Tibial nerve (tissue), 4 donors: ENCODE results near the gene NUP214. TPM values are rescaled to one million over a fixed set of nuclear protein-coding genes. Genes with fewer than 3 reads are reported as not detected.

Experiments
- DNase-seq, 2 donors: peaks; one replicate each; pipeline ENCODE4 v3.0.0-alpha.2; 2019; ENCODE audit warnings: low spot score in 2 of 2
- H3K27ac ChIP-seq, 4 donors: fragments of 200-600 bp; sonication (generic) in 3 of 4; one replicate each; pipeline ENCODE4 v1.5.1; 2017 to 2019; ENCODE audit warnings: mild to moderate bottlenecking in 1 of 4
- H3K27me3 ChIP-seq, 2 donors: fragments of 200-600 bp; sonication (generic) in 1 of 2; one replicate each; pipeline versions ENCODE4 v1.5.1 to v1.6.0; 2017 to 2019
- H3K36me3 ChIP-seq, 3 donors: fragments of 200-600 bp; sonication (generic); one replicate each; pipeline ENCODE4 v1.5.1; 2018 to 2019
- H3K4me1 ChIP-seq, 4 donors: fragments of 200-600 bp; sonication (generic) in 3 of 4; one replicate each; pipeline ENCODE4 v1.5.1; 2017 to 2019
- H3K4me3 ChIP-seq, 4 donors: fragments of 200-600 bp; sonication (generic) in 3 of 4; one replicate each; pipeline ENCODE4 v1.5.1; 2017 to 2019; ENCODE audit warnings: mild to moderate bottlenecking in 1 of 4, moderate library complexity in 1 of 4
- H3K9me3 ChIP-seq, 4 donors: fragments of 200-600 bp; sonication (generic) in 3 of 4; one replicate each; pipeline ENCODE4 v1.5.1; 2017 to 2019
- CTCF ChIP-seq, 5 experiments: fragments of 200-600 bp in 3 of 5; fragments of 450-650 bp in 2 of 5; sonication (generic) in 3 of 5; IDR thresholded peaks; one replicate each; pipeline ENCODE4 v1.5.1; 2016 to 2019; ENCODE audit warnings: antibody characterized with exemption in 5 of 5, mild to moderate bottlenecking in 3 of 5, moderate library complexity in 2 of 5
- EP300 ChIP-seq, 2 donors: sonication (generic); formaldehyde crosslinking; IDR thresholded peaks; one replicate each; pipeline ENCODE4 v1.6.1; 2017; ENCODE audit warnings: antibody characterized with exemption in 2 of 2, mild to moderate bottlenecking in 1 of 2
- POLR2A ChIP-seq, 2 donors: fragments of 450-650 bp; IDR thresholded peaks; one replicate each; pipeline ENCODE4 v1.6.1; 2017; ENCODE audit warnings: antibody characterized with exemption in 2 of 2, mild to moderate bottlenecking in 2 of 2, moderate library complexity in 2 of 2
- WGBS, 2 donors: methylation state at CpG; one replicate each; pipeline ENCODE4 v1.1.5; 2018; 5-methylcytosine and 5-hydroxymethylcytosine counted together
- total RNA-seq, 4 donors: library from RNA; depleted of rRNA; stranded (reverse); fragments of >200 nt; gene quantifications; one replicate each; pipeline ENCODE4 v1.1.0, GENCODE V29; 2016

Gene NUP214
- total RNA-seq, 4 donors from 2014 or later: 39.8 to 94.2 (median 70.2) TPM

GRCh38 chr9:131092548-131093440, 32.6 kb upstream of the NUP214 start:
- Histone ChIP-seq H3K27me3 (peaks cover 0 to 28% of the 10 kb centered on the region in 2 donors), H3K4me1 (peaks cover 0 to 22% (median 4%) of the 10 kb centered on the region in 4 donors), H3K9me3 (no peaks in the 10 kb centered on the region), H3K4me3 (no peak overlapping the region), H3K36me3 (no peaks in the 10 kb centered on the region), H3K27ac (no peak overlapping the region)
- 68 to 73% methylated on average over 22 to 24 of the region's 24 CpGs for WGBS, 2 donors
- TF ChIP-seq POLR2A (IDR thresholded peaks at IDR 0.05) (no peak), EP300 (IDR thresholded peaks at IDR 0.05) (no peak), CTCF (IDR thresholded peaks at IDR 0.05) (no peak)
- no peak for DNase-seq

DNA sequence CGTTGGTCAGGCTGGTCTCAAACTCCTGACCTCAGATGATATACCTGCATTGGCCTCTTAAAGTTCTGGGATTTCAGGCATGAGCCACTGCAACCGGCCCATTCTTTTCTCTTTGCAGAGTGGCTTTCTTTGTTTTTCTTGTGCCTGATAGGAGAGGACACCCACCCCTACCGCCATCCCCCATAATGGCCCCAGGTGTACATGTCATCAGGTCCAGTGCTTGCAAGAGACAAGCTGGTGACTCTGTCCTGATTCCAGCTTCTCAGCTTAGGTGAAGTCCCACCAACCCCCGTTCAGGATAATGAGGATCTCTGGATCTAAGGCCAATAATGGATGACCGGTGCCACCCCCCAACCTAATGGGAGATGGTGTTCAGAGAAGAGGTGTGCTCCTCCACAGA, 31.4 kb upstream of the NUP214 start:
- DNase-seq: no peak

DNA sequence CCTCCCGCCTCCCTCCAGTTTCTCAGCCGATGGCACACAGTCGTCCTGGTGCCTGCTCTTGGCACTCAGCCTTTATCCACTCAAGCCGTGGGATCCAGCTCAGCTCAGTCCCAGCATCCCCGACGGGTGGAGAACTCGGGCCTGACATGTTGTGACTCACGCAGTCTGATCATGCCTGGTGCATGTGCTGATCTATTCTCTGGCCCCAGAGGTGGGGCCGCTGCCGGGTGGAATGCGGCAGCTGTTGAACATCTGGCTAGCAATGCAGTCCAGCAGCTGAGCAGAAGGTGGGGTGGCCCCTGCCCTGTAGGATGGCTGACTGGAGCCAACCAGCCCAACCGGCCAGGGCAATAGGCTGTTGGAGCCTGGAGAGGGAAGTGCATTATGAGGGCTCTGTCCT, 30.8 kb upstream of the NUP214 start:
- H3K36me3 ChIP-seq: no peaks in the 10 kb centered on the region
- DNase-seq: no peak
- TF ChIP-seq POLR2A (IDR thresholded peaks at IDR 0.05): no peak
- TF ChIP-seq CTCF (IDR thresholded peaks at IDR 0.05): no peak
- no peak for TF ChIP-seq EP300 (IDR thresholded peaks at IDR 0.05)
- 51 to 57% methylated on average over 11 to 12 of the region's 12 CpGs for WGBS, 2 donors
- H3K27ac ChIP-seq: no peak overlapping the region
- H3K27me3 ChIP-seq: peaks cover 0 to 34% of the 10 kb centered on the region in 2 donors
- H3K4me1 ChIP-seq: peaks cover 0 to 39% (median 4%) of the 10 kb centered on the region in 4 donors
- H3K4me3 ChIP-seq: no peak overlapping the region
- H3K9me3 ChIP-seq: no peaks in the 10 kb centered on the region

More for the DNA sequence above, 31.4 kb upstream of the NUP214 start:
- Histone ChIP-seq H3K4me3 (no peak overlapping the region), H3K4me1 (peaks cover 0 to 35% (median 4%) of the 10 kb centered on the region in 4 donors), H3K9me3 (no peaks in the 10 kb centered on the region), H3K27me3 (peaks cover 0 to 34% of the 10 kb centered on the region in 2 donors), H3K36me3 (no peaks in the 10 kb centered on the region), H3K27ac (no peak overlapping the region)
- WGBS, 2 donors: 89 to 91% methylated on average over 5 of the region's 5 CpGs
- no peak for TF ChIP-seq CTCF (IDR thresholded peaks at IDR 0.05)
- no peak for TF ChIP-seq POLR2A (IDR thresholded peaks at IDR 0.05)
- no peak for TF ChIP-seq EP300 (IDR thresholded peaks at IDR 0.05)

GRCh38 chr9:131095666-131096268, 29.6 kb upstream of the NUP214 start:
- Histone ChIP-seq H3K36me3 (no peaks in the 10 kb centered on the region), H3K4me3 (peak overlapping the region in 3 of 4 donors; percentile 48 to 65 (median 63)), H3K27me3 (peaks cover 0 to 34% of the 10 kb centered on the region in 2 donors), H3K27ac (peak overlapping the region in 2 of 4 donors; percentile 14 to 93), H3K4me1 (peaks cover 0 to 49% (median 4%) of the 10 kb centered on the region in 4 donors), H3K9me3 (no peaks in the 10 kb centered on the region)
- TF ChIP-seq POLR2A (IDR thresholded peaks at IDR 0.05) (no peak), CTCF (IDR thresholded peaks at IDR 0.05) (peak in 1 of 5 experiments; percentile 16)
- WGBS, 2 donors: 34 to 35% methylated on average over 15 to 16 of the region's 16 CpGs
- DNase-seq: no peak
